Choroid plexus epithelial cell (primary cell): ENCODE results near the gene RPH3AL.

ENCODE experiments used
- DNase-seq: peaks from one replicate; pipeline ENCODE4 v3.0.0-alpha.2; 2010; ENCODE audit warnings: low read depth
- H3K4me3 ChIP-seq: 2 replicates; pipeline ENCODE4 v1.5.1; 2011; ENCODE audit warnings: low read depth, mild to moderate bottlenecking, control low read depth, low read length, moderate library complexity
- CTCF ChIP-seq: conservative IDR thresholded peaks from 2 replicates; pipeline ENCODE4 v1.5.1; 2011; ENCODE audit warnings: low read depth, mild to moderate bottlenecking, control low read depth, inconsistent platforms, low read length, moderate library complexity

RPH3AL gene

GRCh38 chr17:179781-180380 is 172.7 kb downstream of the RPH3AL start:
- no peak for DNase-seq
- no peak overlapping the region for H3K4me3 ChIP-seq
- TF ChIP-seq CTCF, result no peak

- no peak for DNase-seq
- no peak for TF ChIP-seq CTCF
- no peak overlapping the region for H3K4me3 ChIP-seq
Observed at GRCh38 chr17:179066-179432, 173.6 kb downstream of the RPH3AL start.

GRCh38 chr17:178292-179065 is 174.1 kb downstream of the RPH3AL start:
- DNase-seq, result no peak
- no peak for TF ChIP-seq CTCF
- H3K4me3 ChIP-seq, result no peak overlapping the region

GRCh38 chr17:177762-178161 is 174.8 kb downstream of the RPH3AL start:
- no peak overlapping the region for H3K4me3 ChIP-seq
- no peak for TF ChIP-seq CTCF
- no peak for DNase-seq

GRCh38 chr17:177155-177554 is 175.5 kb downstream of the RPH3AL start:
- TF ChIP-seq CTCF, result no peak
- H3K4me3 ChIP-seq, result no peak overlapping the region
- DNase-seq, result no peak

- no peak for DNase-seq
- H3K4me3 ChIP-seq, result no peak overlapping the region
- no peak for TF ChIP-seq CTCF
Observed at GRCh38 chr17:173166-173911, 179.3 kb downstream of the RPH3AL start.

GRCh38 chr17:172401-172800 is 180.2 kb downstream of the RPH3AL start:
- no peak overlapping the region for H3K4me3 ChIP-seq
- DNase-seq, result no peak
- TF ChIP-seq CTCF, result no peak
